HG02571 (cell line): ENCODE measurements around the gene TIMM8A.
"Not testable (repeated sequence)": the region's sequence is repeated elsewhere in the genome, so short reads cannot be mapped to it uniquely, and the experiment has no call there.

Experiments used
- ATAC-seq: cut with Tn5 transposase; IDR thresholded peaks from one replicate; pipeline ENCODE4 v1.9.1; 2021; ENCODE audit warnings: mild to moderate bottlenecking, moderate library complexity; ENCODE audit not compliant: unreplicated experiment

TIMM8A gene

GRCh38 chrX:101360390-101360789 is 11.8 kb upstream of the TIMM8A start:
- ATAC-seq: no peak

DNA sequence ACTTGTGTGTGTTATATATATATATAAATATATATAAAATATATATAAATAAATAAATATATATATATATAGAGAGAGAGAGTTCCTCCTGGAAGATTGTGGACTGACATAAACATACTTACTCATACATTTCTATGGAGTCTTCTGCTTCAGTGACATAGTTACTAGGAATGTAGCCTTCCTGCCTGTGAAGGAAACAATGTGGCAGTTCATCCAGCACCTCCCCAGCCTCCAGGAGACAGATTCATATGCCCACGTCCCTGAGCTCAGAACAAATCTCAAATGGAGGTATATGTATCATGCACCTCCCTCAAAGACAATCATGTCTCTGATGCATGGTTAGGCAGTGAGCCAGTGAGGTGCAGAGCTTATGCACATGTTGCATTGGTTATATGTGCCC is 11.4 kb upstream of the TIMM8A start:
- no peak for ATAC-seq

GRCh38 chrX:101357166-101357795 is 8.7 kb upstream of the TIMM8A start:
- ATAC-seq: no peak

- no peak for ATAC-seq
Observed at GRCh38 chrX:101349193-101349562, 636 bp upstream of the TIMM8A start.

GRCh38 chrX:101347859-101348451 is 587 bp downstream of the TIMM8A start:
- ATAC-seq: no peak

DNA sequence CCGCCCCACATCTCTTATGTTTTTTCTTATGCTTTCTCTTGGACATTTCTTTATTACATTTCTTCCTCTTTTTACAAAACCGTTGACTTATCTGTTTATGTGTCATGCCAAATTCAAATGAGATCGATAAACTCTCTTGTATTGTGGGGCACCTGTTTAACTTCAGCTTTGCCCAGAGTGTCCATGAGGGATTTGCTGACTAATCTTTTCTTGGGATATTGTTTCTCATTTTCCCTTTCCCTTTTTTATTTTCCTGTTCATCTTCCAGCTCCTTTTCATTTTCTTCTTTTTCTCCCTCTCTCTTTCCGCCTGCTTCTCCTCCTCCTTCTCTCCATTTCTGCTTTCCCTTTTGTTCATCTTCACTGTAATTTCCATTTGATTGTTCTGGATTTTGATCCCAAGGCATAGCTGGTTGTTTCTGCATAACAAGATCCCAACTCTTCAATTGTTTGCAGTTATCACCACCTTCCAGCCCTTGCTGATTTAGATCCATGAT is 10.7 kb downstream of the TIMM8A start:
- no peak for ATAC-seq

GRCh38 chrX:101334310-101334709 is 14.2 kb downstream of the TIMM8A start:
- ATAC-seq: not testable (repeated sequence)

- not testable (repeated sequence) for ATAC-seq
Observed at GRCh38 chrX:101326600-101326999, 21.9 kb downstream of the TIMM8A start.

DNA sequence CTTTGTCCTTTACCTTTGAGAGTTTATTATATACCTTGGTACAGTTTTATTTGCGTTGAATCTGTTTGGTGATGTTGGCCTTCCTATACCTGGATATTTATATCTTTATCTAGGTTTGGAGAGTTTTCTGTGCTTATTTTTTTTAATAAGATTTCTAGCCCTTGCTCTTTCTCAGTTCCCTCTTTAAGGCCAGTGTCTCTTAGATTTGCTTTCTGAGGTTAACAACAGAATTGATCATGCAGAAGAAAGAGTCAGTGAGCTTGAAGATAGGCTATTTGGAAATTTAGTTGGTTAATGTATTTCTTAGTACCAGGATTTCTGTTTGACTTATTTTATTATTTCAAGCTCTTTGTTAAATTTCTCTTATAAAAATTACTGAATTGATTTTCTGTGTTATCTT is 44.8 kb downstream of the TIMM8A start:
- no peak for ATAC-seq
